AG04449 (cell line): ENCODE data around the gene MEGF11.

ENCODE experiments used
- CTCF ChIA-PET: fragments of 350-600 bp; formaldehyde crosslinking; extraction: SDS; loops from one replicate; lab custom pipeline; 2021; ENCODE audit warnings: antibody characterized with exemption; lab: Yijun Ruan, JAX
- POLR2A ChIA-PET: fragments of 400-600, 350-600 bp; formaldehyde crosslinking; extraction: SDS; loops from one replicate; lab custom pipeline; 2020; ENCODE audit warnings: antibody characterized with exemption, inconsistent platforms; lab: Yijun Ruan, JAX
- DNase-seq: peaks from one replicate; pipeline ENCODE4 v3.0.0-alpha.2; 2010; ENCODE audit warnings: low read depth, low spot score
- H3K4me3 ChIP-seq: 2 replicates; pipeline ENCODE4 v1.5.1; 2011; ENCODE audit warnings: low read depth, mild to moderate bottlenecking, control low read depth, low read length
- TF ChIP-seq, protein P1 (sequence below): IDR thresholded peaks from one replicate; pipeline ENCODE4 v1.5.1; 2011; ENCODE audit warnings: mild to moderate bottlenecking, moderate library complexity, low read length, control low read depth, inconsistent platforms; ENCODE audit not compliant: insufficient read depth; ENCODE audit errors: missing control alignments

MEGF11 gene

DNA sequence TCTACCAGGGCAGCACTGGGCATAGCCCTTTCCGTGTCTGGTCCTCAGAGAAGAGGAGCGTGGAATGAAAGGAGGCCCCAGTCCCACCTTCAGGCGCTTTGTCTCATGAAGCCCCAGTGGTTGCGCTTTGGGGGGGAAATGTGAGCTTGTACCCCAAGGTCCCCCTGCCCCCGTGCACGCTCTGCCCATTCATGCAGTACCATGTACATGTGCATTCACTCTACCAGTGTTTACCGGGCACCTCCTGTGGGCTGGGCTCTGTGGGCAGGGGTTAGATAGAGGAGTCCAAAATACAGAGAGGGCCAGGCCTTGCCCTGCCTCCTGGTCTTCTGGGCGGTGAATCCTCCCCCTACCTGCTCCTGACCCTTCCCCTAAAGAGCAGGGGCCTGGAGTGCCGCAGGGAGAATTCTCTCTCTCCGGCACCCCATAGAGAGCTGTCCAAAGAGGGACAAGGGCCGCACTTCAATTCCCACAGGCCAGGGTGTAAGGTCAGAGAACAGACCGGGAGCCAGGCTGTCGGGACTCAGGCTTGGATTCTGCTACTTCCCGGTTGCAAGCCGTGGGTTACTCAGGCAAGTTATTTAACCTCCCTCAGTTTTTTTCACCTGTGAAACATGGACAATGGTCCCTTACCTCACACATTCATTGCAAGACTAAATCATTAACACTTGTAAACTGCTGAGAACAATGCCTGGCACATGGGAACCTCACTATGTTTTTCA lies 153.4 kb downstream of the MEGF11 start:
- no peak for DNase-seq
- ChIA-PET POLR2A (no interaction called here), CTCF (no interaction called here)
- TF ChIP-seq, protein P1, sequence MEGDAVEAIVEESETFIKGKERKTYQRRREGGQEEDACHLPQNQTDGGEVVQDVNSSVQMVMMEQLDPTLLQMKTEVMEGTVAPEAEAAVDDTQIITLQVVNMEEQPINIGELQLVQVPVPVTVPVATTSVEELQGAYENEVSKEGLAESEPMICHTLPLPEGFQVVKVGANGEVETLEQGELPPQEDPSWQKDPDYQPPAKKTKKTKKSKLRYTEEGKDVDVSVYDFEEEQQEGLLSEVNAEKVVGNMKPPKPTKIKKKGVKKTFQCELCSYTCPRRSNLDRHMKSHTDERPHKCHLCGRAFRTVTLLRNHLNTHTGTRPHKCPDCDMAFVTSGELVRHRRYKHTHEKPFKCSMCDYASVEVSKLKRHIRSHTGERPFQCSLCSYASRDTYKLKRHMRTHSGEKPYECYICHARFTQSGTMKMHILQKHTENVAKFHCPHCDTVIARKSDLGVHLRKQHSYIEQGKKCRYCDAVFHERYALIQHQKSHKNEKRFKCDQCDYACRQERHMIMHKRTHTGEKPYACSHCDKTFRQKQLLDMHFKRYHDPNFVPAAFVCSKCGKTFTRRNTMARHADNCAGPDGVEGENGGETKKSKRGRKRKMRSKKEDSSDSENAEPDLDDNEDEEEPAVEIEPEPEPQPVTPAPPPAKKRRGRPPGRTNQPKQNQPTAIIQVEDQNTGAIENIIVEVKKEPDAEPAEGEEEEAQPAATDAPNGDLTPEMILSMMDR, result no peak
- no peak overlapping the region for H3K4me3 ChIP-seq

DNA sequence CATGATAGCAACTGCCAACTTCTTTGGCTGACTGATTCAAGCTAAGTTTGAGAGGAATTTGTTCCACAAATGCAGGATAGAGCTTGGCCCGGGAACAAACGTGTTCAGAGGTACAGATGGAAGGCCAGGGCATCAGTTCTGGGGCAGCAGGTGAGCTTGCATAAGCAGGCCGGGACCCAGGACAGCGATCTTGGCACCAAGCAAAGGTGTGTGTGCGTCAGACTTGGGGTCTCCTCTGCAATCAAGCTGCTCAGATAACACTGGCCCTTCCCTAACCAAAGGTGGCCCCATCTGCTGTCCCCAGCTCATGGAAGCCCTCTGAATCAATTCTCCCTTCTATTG lies 155.6 kb downstream of the MEGF11 start:
- no peak overlapping the region for H3K4me3 ChIP-seq
- ChIA-PET CTCF (no interaction called here), POLR2A (no interaction called here)
- TF ChIP-seq, protein P1, result no peak
- no peak for DNase-seq

DNA sequence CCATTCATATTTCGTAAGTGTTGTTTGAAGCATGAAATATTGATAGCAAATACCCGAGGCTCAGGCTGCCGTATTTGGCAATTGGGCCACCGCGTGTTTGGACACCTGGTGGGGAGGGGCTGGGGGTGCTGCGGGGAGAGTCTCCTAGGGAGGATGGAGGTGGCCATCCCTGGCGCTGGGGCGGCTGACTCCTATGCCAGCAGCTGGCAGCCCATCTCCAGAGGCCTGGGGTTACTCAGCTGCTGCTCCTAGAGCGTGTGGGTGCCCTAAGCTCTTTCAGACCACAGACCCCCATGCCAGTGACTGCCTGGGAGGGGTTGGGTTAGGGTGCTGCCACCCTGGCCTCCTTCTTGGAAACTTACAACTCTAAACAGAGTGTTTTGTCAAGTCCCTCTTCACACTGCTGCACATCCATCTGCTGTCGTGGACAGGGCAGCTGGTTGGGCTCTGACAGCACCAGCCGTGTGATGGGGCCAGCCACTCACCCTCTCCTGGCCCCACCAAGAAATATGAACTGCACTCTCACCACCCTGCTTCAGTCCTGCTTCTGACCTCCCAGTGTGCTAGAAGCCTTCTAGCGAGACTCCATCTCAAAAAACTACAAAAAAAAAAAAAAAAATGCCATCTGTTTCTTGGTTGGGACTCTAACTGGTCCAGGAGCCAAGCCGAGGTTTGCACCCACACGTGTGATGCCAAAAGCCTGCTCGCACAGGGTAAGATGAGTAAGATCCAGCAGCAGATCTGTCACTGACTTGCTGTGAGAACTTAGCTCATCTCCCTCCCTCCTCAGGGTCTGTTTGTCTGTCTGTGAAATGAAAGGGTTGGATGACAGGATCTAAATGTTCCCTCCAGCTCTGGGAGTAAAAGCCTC lies 156.2 kb downstream of the MEGF11 start:
- no peak for DNase-seq
- POLR2A ChIA-PET, result no interaction called here
- H3K4me3 ChIP-seq, result no peak overlapping the region
- CTCF ChIA-PET, result no interaction called here
- TF ChIP-seq, protein P1, result no peak

DNA sequence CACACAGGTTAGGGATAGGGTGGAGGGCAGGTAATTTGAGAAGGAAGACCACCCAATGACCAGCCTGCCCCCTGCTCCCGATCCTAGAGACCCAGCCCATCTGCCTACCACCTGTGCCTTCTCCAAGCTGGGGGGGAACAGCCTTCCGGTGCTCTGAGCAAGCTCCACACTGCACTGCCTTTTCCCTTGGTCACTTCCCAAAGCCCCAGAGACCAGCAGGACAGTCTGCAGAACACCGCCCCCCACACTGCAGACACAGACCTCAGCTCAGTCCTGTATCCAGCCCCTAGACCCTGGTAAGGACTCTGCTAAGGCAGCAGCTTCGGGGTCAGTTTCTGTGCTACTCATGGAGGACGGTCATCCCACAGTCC lies 156.9 kb downstream of the MEGF11 start:
- H3K4me3 ChIP-seq, result no peak overlapping the region
- ChIA-PET CTCF (no interaction called here), POLR2A (no interaction called here)
- TF ChIP-seq, protein P1, result no peak
- DNase-seq, result no peak

DNA sequence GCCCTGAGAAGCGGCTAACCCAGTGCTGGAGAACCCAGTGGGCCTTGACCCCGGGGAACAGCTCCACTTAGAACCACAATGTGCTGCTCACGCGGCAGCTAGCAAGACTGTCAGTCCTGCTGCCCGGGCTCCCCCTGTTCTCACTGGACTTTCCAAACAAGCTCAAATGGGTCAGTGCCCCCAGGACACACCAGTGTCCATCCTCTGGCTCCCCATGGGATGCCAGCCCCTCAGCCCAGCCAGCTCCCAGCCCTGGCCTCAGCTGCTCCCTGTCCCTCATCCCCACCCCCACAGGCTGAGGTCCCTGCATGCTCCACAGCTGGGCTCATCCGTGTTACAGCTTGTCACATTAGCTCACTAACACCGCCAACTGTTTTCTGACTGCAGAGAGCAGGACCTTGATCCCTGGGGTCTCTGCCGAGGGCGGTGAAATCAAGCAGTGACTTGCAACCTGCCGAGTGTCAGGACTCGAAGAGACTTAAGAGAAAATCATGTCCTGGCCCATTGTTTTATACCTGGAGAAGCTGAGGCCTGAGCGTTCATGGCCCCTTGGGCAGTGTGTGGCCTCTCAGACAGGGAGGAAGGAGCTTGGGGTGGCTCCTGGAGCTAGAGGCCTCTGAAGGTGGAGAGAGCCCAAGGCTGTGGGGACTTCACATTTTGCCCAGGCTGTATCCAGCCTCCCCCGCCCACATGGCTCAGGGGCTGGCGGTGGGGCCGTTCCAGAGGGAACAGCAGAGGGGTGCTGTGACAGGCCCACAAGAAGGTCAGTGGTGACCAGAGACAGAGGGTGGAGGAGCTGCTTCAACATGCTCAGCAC lies 157.5 kb downstream of the MEGF11 start:
- ChIA-PET POLR2A (no interaction called here), CTCF (no interaction called here)
- DNase-seq, result no peak
- no peak overlapping the region for H3K4me3 ChIP-seq
- TF ChIP-seq, protein P1, result no peak

DNA sequence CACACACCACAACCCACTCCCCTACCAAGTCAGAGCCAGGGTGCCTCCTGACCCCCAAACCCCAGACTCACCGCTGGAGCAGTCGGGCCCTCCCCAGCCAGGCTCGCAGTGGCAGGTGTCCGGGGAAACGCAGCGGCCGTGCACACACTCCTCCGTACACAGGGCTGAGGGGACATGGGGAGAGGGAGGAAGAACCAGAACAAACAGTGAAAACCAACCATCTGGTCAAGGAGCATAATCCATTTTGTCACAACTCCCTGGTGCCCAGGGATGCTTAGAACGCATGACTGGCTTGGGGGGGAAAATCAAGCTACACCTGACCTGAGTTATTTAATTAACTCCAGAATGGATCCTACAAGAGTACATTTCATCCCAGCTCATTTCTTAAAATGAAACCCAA lies 159.2 kb downstream of the MEGF11 start:
- DNase-seq, result no peak
- TF ChIP-seq, protein P1, result no peak
- no peak overlapping the region for H3K4me3 ChIP-seq
- POLR2A ChIA-PET, result no interaction called here
- CTCF ChIA-PET, result no interaction called here
